HG02678 (cell line): Measurements from ENCODE around the gene KPNA2.
"Not testable (repeated sequence)": the region's sequence is repeated elsewhere in the genome, so short reads cannot be mapped to it uniquely, and the experiment has no call there.

Experiments
- ATAC-seq: cut with Tn5 transposase; IDR thresholded peaks from one replicate; pipeline ENCODE4 v1.9.1; 2021; ENCODE audit warnings: mild to moderate bottlenecking, moderate library complexity; ENCODE audit not compliant: unreplicated experiment

Gene KPNA2

GRCh38 chr17:68054296-68054900 is 18.9 kb downstream of the KPNA2 start:
- no peak for ATAC-seq

GRCh38 chr17:68057531-68057952 is 22.0 kb downstream of the KPNA2 start:
- ATAC-seq = no peak

- no peak for ATAC-seq
Observed at GRCh38 chr17:68060336-68060735, 24.8 kb downstream of the KPNA2 start.

- no peak for ATAC-seq
Observed at GRCh38 chr17:68061512-68062313, 26.2 kb downstream of the KPNA2 start.

GRCh38 chr17:68065366-68065765 is 29.8 kb downstream of the KPNA2 start:
- ATAC-seq = not testable (repeated sequence)

GRCh38 chr17:68068512-68068911 is 33.0 kb downstream of the KPNA2 start:
- not testable (repeated sequence) for ATAC-seq

GRCh38 chr17:68070582-68071444 is 35.3 kb downstream of the KPNA2 start:
- ATAC-seq = not testable (repeated sequence)

- no peak for ATAC-seq
Observed at GRCh38 chr17:68074279-68074678, 38.7 kb downstream of the KPNA2 start.

GRCh38 chr17:68075953-68076607 is 40.5 kb downstream of the KPNA2 start:
- not testable (repeated sequence) for ATAC-seq

- ATAC-seq = not testable (repeated sequence)
Observed at GRCh38 chr17:68077498-68077897, 42.0 kb downstream of the KPNA2 start.

- no peak for ATAC-seq
Observed at GRCh38 chr17:68080411-68081150, 45.0 kb downstream of the KPNA2 start.

GRCh38 chr17:68081305-68082265 is 46.0 kb downstream of the KPNA2 start:
- not testable (repeated sequence) for ATAC-seq

GRCh38 chr17:68085771-68086381 is 50.3 kb downstream of the KPNA2 start:
- no peak for ATAC-seq

GRCh38 chr17:68086666-68087065 is 51.1 kb downstream of the KPNA2 start:
- peak; percentile 12 for ATAC-seq

- peak; percentile 65 for ATAC-seq
Observed at GRCh38 chr17:68087131-68087623, 51.6 kb downstream of the KPNA2 start.

GRCh38 chr17:68087851-68088250 is 52.3 kb downstream of the KPNA2 start:
- no peak for ATAC-seq

GRCh38 chr17:68089881-68090280 is 54.3 kb downstream of the KPNA2 start:
- ATAC-seq = peak; percentile 45

- ATAC-seq = no peak
Observed at GRCh38 chr17:68094481-68095078, 59.0 kb downstream of the KPNA2 start.
